B cell (primary cell): Measurements from ENCODE around the gene LIMK1.

Source experiments
- EZH2 ChIP-seq: IDR thresholded peaks from 2 replicates; pipeline ENCODE4 v1.6.1; 2012; ENCODE audit warnings: borderline replicate concordance, low read depth, mild to moderate bottlenecking, moderate library complexity, low read length; ENCODE audit not compliant: insufficient read depth, poor library complexity, severe bottlenecking
- TF ChIP-seq, protein P1 (sequence below): fragments of 200-600 bp; IDR thresholded peaks from one replicate; pipeline ENCODE4 v1.8.0; 2022; ENCODE audit warnings: antibody characterized with exemption, mild to moderate bottlenecking

DNA sequence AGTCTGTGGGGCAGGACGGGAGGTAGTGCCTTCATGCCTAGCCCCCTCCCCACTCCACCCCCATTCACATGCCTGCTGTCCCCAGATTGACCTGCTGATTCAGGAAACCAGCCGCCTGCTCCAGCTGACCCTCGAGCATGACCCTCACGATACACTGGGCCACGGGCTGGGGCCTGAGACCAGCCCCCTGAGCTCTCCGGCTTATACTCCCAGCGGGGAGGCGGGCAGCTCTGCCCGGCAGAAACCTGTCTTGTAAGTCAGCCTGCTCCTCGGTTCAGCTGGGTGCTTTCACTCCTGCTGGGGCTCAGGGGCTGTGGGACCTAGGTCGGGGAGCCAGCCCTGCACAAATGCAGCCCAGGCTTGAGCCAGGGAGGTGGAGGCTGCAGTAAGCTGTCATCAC is 22.4 kb downstream of the LIMK1 start:
- no peak for TF ChIP-seq EZH2
- TF ChIP-seq, protein P1, sequence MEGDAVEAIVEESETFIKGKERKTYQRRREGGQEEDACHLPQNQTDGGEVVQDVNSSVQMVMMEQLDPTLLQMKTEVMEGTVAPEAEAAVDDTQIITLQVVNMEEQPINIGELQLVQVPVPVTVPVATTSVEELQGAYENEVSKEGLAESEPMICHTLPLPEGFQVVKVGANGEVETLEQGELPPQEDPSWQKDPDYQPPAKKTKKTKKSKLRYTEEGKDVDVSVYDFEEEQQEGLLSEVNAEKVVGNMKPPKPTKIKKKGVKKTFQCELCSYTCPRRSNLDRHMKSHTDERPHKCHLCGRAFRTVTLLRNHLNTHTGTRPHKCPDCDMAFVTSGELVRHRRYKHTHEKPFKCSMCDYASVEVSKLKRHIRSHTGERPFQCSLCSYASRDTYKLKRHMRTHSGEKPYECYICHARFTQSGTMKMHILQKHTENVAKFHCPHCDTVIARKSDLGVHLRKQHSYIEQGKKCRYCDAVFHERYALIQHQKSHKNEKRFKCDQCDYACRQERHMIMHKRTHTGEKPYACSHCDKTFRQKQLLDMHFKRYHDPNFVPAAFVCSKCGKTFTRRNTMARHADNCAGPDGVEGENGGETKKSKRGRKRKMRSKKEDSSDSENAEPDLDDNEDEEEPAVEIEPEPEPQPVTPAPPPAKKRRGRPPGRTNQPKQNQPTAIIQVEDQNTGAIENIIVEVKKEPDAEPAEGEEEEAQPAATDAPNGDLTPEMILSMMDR: no peak
